ENCODE data around the gene NCOA3. TPM values are rescaled to one million over a fixed set of nuclear protein-coding genes. Genes with fewer than 3 reads are reported as not detected.
A peak's percentile ranks its signal among the peaks of the same experiment; 100 is the strongest.

The NCOA3 gene
- total RNA-seq, 1 experiment from 2014 or later = 68.6 TPM

GRCh38 chr20:47501116-47501481 is 588 bp upstream of the NCOA3 start:
- H3K4me3 Mint-ChIP-seq (ENCODE audit: unreplicated experiment) = peak overlapping the region; percentile 94
- H3K36me3 Mint-ChIP-seq (ENCODE audit: insufficient read depth, unreplicated experiment) = peaks cover 6% of the 10 kb centered on the region
- POLR2A ChIA-PET = interaction anchor here (0.5 to 5.5 kb wide), 44 partner anchors 9 to 753 kb away, joined by 3 to 192 read pairs (median 6); partner anchors contain the start of gene ZMYND8
- TSS peak; percentile 87 for BruUV-seq (replicated peaks)
- TF ChIP-seq CTCF (IDR thresholded peaks at IDR 0.05; ENCODE audit: unreplicated experiment) = no peak
- no peaks in the 10 kb centered on the region for H3K27me3 Mint-ChIP-seq (ENCODE audit: insufficient read depth, unreplicated experiment)
- H3K9me3 Mint-ChIP-seq (ENCODE audit: unreplicated experiment) = no peaks in the 10 kb centered on the region
- CTCF ChIA-PET = interaction anchor here (0.5 to 4.2 kb wide), 11 partner anchors 8 to 123 kb away, joined by 3 to 18 read pairs (median 3); no protein-coding TSS in a partner anchor
- DNase-seq (ENCODE audit: unreplicated experiment) = no peak
- intact Hi-C loops (cut with micrococcal nuclease) = loop anchor here (1.0 to 5.0 kb wide), 4 partner anchors 39 to 304 kb away; no protein-coding TSS in a partner anchor
- peaks cover 19% of the 10 kb centered on the region for H3K4me1 Mint-ChIP-seq (ENCODE audit: insufficient read depth, unreplicated experiment)
- peak overlapping the region; percentile 95 for H3K27ac Mint-ChIP-seq (ENCODE audit: low read depth, unreplicated experiment)

- Mint-ChIP-seq H3K27me3 (ENCODE audit: insufficient read depth, unreplicated experiment) (no peaks in the 10 kb centered on the region), H3K27ac (ENCODE audit: low read depth, unreplicated experiment) (peak overlapping the region; percentile 95)
- POLR2A ChIA-PET = interaction anchor here (0.5 to 5.5 kb wide), 59 partner anchors 10 to 1920 kb away, joined by 3 to 192 read pairs (median 5); partner anchors contain the start of gene ZMYND8
These were observed 868 bp downstream of the NCOA3 start for GRCh38 chr20:47502271-47503239.

GRCh38 chr20:47503685-47504084 is 2.0 kb downstream of the NCOA3 start:
- CTCF ChIA-PET = interaction anchor here (0.5 to 4.2 kb wide), 8 partner anchors 10 to 147 kb away, joined by 3 to 18 read pairs (median 4); no protein-coding TSS in a partner anchor
- Mint-ChIP-seq H3K27ac (ENCODE audit: low read depth, unreplicated experiment) (peak overlapping the region; percentile 95), H3K4me1 (ENCODE audit: insufficient read depth, unreplicated experiment) (peaks cover 28% of the 10 kb centered on the region), H3K4me3 (ENCODE audit: unreplicated experiment) (peak overlapping the region; percentile 94), H3K9me3 (ENCODE audit: unreplicated experiment) (no peaks in the 10 kb centered on the region), H3K27me3 (ENCODE audit: insufficient read depth, unreplicated experiment) (no peaks in the 10 kb centered on the region), H3K36me3 (ENCODE audit: insufficient read depth, unreplicated experiment) (peaks cover 6% of the 10 kb centered on the region)
- no peak for DNase-seq (ENCODE audit: unreplicated experiment)
- intact Hi-C loops (cut with micrococcal nuclease) = loop anchor here (2.0 to 5.0 kb wide), 3 partner anchors 41 to 231 kb away; no protein-coding TSS in a partner anchor
- BruUV-seq (replicated peaks) = no TSS peak
- POLR2A ChIA-PET = interaction anchor here (0.5 to 5.5 kb wide), 28 partner anchors 11 to 314 kb away, joined by 3 to 192 read pairs (median 15); partner anchors contain the start of gene ZMYND8
- no peak for TF ChIP-seq CTCF (IDR thresholded peaks at IDR 0.05; ENCODE audit: unreplicated experiment)

More at GRCh38 chr20:47502271-47503239, 868 bp downstream of the NCOA3 start:
- Mint-ChIP-seq H3K4me1 (ENCODE audit: insufficient read depth, unreplicated experiment) (peaks cover 28% of the 10 kb centered on the region), H3K36me3 (ENCODE audit: insufficient read depth, unreplicated experiment) (peaks cover 6% of the 10 kb centered on the region), H3K4me3 (ENCODE audit: unreplicated experiment) (peak overlapping the region; percentile 94), H3K9me3 (ENCODE audit: unreplicated experiment) (no peaks in the 10 kb centered on the region)
- intact Hi-C loops (cut with micrococcal nuclease) = loop anchor here (1.0 to 5.0 kb wide), 4 partner anchors 40 to 230 kb away; no protein-coding TSS in a partner anchor
- peak; percentile 58 for DNase-seq (ENCODE audit: unreplicated experiment)
- CTCF ChIA-PET = interaction anchor here (0.5 to 4.2 kb wide), 20 partner anchors 9 to 1616 kb away, joined by 3 to 18 read pairs (median 3); no protein-coding TSS in a partner anchor
- TF ChIP-seq CTCF (IDR thresholded peaks at IDR 0.05; ENCODE audit: unreplicated experiment) = no peak
- BruUV-seq (replicated peaks) = TSS peak; percentile 40

- H3K4me1 Mint-ChIP-seq (ENCODE audit: insufficient read depth, unreplicated experiment) = peaks cover 29% of the 10 kb centered on the region
- POLR2A ChIA-PET = interaction anchor here (0.7 to 1.3 kb wide), 3 partner anchors 8 to 73 kb away, joined by 3 to 5 read pairs (median 3); no protein-coding TSS in a partner anchor
- no peak for DNase-seq (ENCODE audit: unreplicated experiment)
- H3K36me3 Mint-ChIP-seq (ENCODE audit: insufficient read depth, unreplicated experiment) = peaks cover 18% of the 10 kb centered on the region
- H3K27me3 Mint-ChIP-seq (ENCODE audit: insufficient read depth, unreplicated experiment) = no peaks in the 10 kb centered on the region
- no TSS peak for BruUV-seq (replicated peaks)
- TF ChIP-seq CTCF (IDR thresholded peaks at IDR 0.05; ENCODE audit: unreplicated experiment) = no peak
- intact Hi-C loops (cut with micrococcal nuclease) = no loop called here
- H3K4me3 Mint-ChIP-seq (ENCODE audit: unreplicated experiment) = no peak overlapping the region
- CTCF ChIA-PET = interaction anchor here (1.4 kb wide), 1 partner anchor 233 kb away, joined by 3 read pairs; no protein-coding TSS in a partner anchor
- peak overlapping the region; percentile 81 for H3K27ac Mint-ChIP-seq (ENCODE audit: low read depth, unreplicated experiment)
- H3K9me3 Mint-ChIP-seq (ENCODE audit: unreplicated experiment) = no peaks in the 10 kb centered on the region
These were observed 4.6 kb downstream of the NCOA3 start for GRCh38 chr20:47506335-47506734.

Data from MCF 10A (cell line).